B cell (primary cell): ENCODE results near the gene RGS10. TPM values are rescaled to one million over a fixed set of nuclear protein-coding genes. Genes with fewer than 3 reads are reported as not detected.
A peak's percentile ranks its signal among the peaks of the same experiment; 100 is the strongest.

Experiments used
- ATAC-seq: fragments of 200-7000 bp; cut with Tn5 transposase; one replicate; pipeline ENCODE4 v1.10.0; 2021; ENCODE audit warnings: low read depth, mild to moderate bottlenecking, moderate number of reproducible peaks, moderate library complexity
- CTCF ChIA-PET: fragments of 350-600 bp; sonication (Branson Sonifier 250); formaldehyde crosslinking; loops from one replicate; lab custom pipeline; 2021; ENCODE audit warnings: antibody characterized with exemption, inconsistent platforms; lab: Charles Lee
- POLR2A ChIA-PET: fragments of 350-600 bp; sonication (Branson Sonifier 250); formaldehyde crosslinking; loops from one replicate; lab custom pipeline; 2021; ENCODE audit warnings: antibody characterized with exemption; lab: Charles Lee
- DNase-seq: peaks from one replicate; pipeline ENCODE4 v3.0.0; 2013
- H2AFZ ChIP-seq: 2 replicates; pipeline ENCODE4 v1.6.1; 2012; ENCODE audit warnings: mild to moderate bottlenecking, low read depth, low read length; ENCODE audit not compliant: insufficient read depth, poor library complexity, severe bottlenecking
- H3K27ac ChIP-seq, 2 donors: 1 replicate in 1 of 2; 2 replicates in 1 of 2; pipeline ENCODE4 v1.5.1; 2012 to 2013; ENCODE audit warnings: low read length in 2 of 2, mild to moderate bottlenecking in 2 of 2, moderate library complexity in 1 of 2
- H3K27me3 ChIP-seq, 4 experiments: fragments of 200-600 bp in 1 of 4; sonication (generic) in 1 of 4; replicated peaks in 1 of 4; 1 replicate in 2 of 4; 2 replicates in 2 of 4; pipeline versions ENCODE4 v1.6.1 to v1.7.0; 2013 to 2016; ENCODE audit warnings: low read length in 3 of 4, mild to moderate bottlenecking in 2 of 4, mixed read lengths in 1 of 4, moderate library complexity in 1 of 4; ENCODE audit not compliant: insufficient read depth in 4 of 4, control insufficient read depth in 3 of 4; ENCODE audit errors: control extremely low read depth in 1 of 4
- H3K36me3 ChIP-seq, 2 experiments: replicated peaks in 1 of 2; 1 replicate in 1 of 2; 2 replicates in 1 of 2; pipeline versions ENCODE4 v1.6.1 to v1.7.1; 2013; ENCODE audit warnings: low read length in 1 of 2; ENCODE audit not compliant: insufficient read depth in 2 of 2, control insufficient read depth in 1 of 2; ENCODE audit errors: control extremely low read depth in 1 of 2, extremely low read depth in 1 of 2
- H3K4me1 ChIP-seq, 2 donors: fragments of 200-600 bp in 1 of 2; sonication (generic) in 1 of 2; 1 replicate in 1 of 2; 2 replicates in 1 of 2; pipeline versions ENCODE4 v1.5.1 to v1.6.1; 2013 to 2017; ENCODE audit warnings: low read length in 2 of 2; ENCODE audit not compliant: control insufficient read depth in 2 of 2, insufficient read depth in 2 of 2
- H3K4me2 ChIP-seq: replicated peaks from 2 replicates; pipeline ENCODE3; 2012; ENCODE audit warnings: mild to moderate bottlenecking, low read depth, low read length; ENCODE audit not compliant: poor library complexity, severe bottlenecking
- H3K4me3 ChIP-seq, 5 experiments: fragments of 200-600 bp in 1 of 5; sonication (generic) in 1 of 5; 1 replicate in 3 of 5; 2 replicates in 2 of 5; pipeline versions ENCODE4 v1.5.1 to v1.7.0; 2011 to 2016; ENCODE audit warnings: low read length in 4 of 5, mild to moderate bottlenecking in 4 of 5, low read depth in 2 of 5, control low read depth in 1 of 5, moderate library complexity in 1 of 5; ENCODE audit not compliant: insufficient read depth in 1 of 5; ENCODE audit errors: control extremely low read depth in 1 of 5, extremely low read depth in 1 of 5
- H3K79me2 ChIP-seq: fragments of 200-600 bp; sonication (generic); one replicate; pipeline ENCODE4 v1.6.0; 2016; ENCODE audit warnings: low read length; ENCODE audit not compliant: control insufficient read depth, insufficient read depth
- H3K9ac ChIP-seq: fragments of 200-600 bp; sonication (generic); 2 replicates; pipeline ENCODE4 v1.6.1; 2017; ENCODE audit warnings: mild to moderate bottlenecking, low read length, moderate library complexity
- H3K9me3 ChIP-seq, 3 donors: one replicate each; pipeline versions ENCODE4 v1.6.1 to v1.7.1; 2013; ENCODE audit warnings: low read length in 2 of 3; ENCODE audit not compliant: control insufficient read depth in 2 of 3, insufficient read depth in 1 of 3; ENCODE audit errors: control extremely low read depth in 1 of 3
- H4K20me1 ChIP-seq: 2 replicates; pipeline ENCODE4 v1.6.0; 2012; ENCODE audit warnings: mild to moderate bottlenecking, low read length; ENCODE audit not compliant: insufficient read depth, control insufficient read depth, poor library complexity, severe bottlenecking
- H3K27ac Mint-ChIP-seq: one replicate; pipeline ENCODE4 v1.8.0; 2021; ENCODE audit warnings: mixed read lengths
- H3K27me3 Mint-ChIP-seq: one replicate; pipeline ENCODE4 v1.8.0; 2021; ENCODE audit warnings: mixed read lengths
- H3K4me1 Mint-ChIP-seq: one replicate; pipeline ENCODE4 v1.8.0; 2021; ENCODE audit warnings: mixed read lengths
- H3K4me3 Mint-ChIP-seq: one replicate; pipeline ENCODE4 v1.8.0; 2021; ENCODE audit warnings: mixed read lengths
- H3K9me3 Mint-ChIP-seq: one replicate; pipeline ENCODE4 v1.8.0; 2022; ENCODE audit warnings: mixed read lengths; ENCODE audit not compliant: insufficient read depth
- CTCF ChIP-seq: fragments of 200-600 bp; IDR thresholded peaks from one replicate; pipeline ENCODE4 v1.8.0; 2022; ENCODE audit warnings: antibody characterized with exemption, mild to moderate bottlenecking
- EZH2 ChIP-seq: IDR thresholded peaks from 2 replicates; pipeline ENCODE4 v1.6.1; 2012; ENCODE audit warnings: borderline replicate concordance, low read depth, mild to moderate bottlenecking, moderate library complexity, low read length; ENCODE audit not compliant: insufficient read depth, poor library complexity, severe bottlenecking
- WGBS: methylation state at CpG from one replicate; pipeline ENCODE4 v1.1.5; 2013; ENCODE audit warnings: missing lambda C conversion rate; ENCODE audit not compliant: insufficient coverage; 5-methylcytosine and 5-hydroxymethylcytosine counted together
- intact Hi-C: fragments of 100-400 bp; cut with micrococcal nuclease; formaldehyde crosslinking; loops from one replicate; pipeline ENCODE4 v1.10.0; 2022
- polyA plus RNA-seq: library from polyadenylated mRNA; depleted of rRNA; stranded (reverse); fragments of >200 nt; gene quantifications from 2 replicates; pipeline ENCODE4 v1.2.3, GENCODE V29; 2012
- total RNA-seq, 2 donors: library from RNA; stranded (reverse); fragments of 120-200 nt in 1 of 2; gene quantifications; 1 replicate in 1 of 2; 2 replicates in 1 of 2; pipeline versions ENCODE4 v1.2.3 to v1.2.4, GENCODE V29; 2013 to 2022

RGS10 gene
- total and polyA plus RNA-seq, 2 donors (not counting 1 experiment from before 2014, with no cell fraction given) = 10.9 to 20.3 TPM

GRCh38 chr10:119515511-119516045 lies 26.9 kb downstream of the RGS10 start:
- H3K27ac Mint-ChIP-seq = peak overlapping the region; percentile 37
- CTCF ChIA-PET = interaction anchor here (0.6 to 1.4 kb wide), 2 partner anchors 8 to 412 kb away, joined by 3 read pairs; no protein-coding TSS in a partner anchor
- Histone ChIP-seq H3K9me3 (no peaks in the 10 kb centered on the region), H3K36me3 (peaks cover 0 to 3% of the 10 kb centered on the region in 2 experiments), H4K20me1 (no peaks in the 10 kb centered on the region), H3K79me2 (no peaks in the 10 kb centered on the region), H3K4me2 (no peak overlapping the region), H3K4me1 (peaks cover 31 to 38% of the 10 kb centered on the region in 2 donors), H2AFZ (no peak overlapping the region), H3K4me3 (no peak overlapping the region), H3K27ac (no peak overlapping the region), H3K27me3 (no peaks in the 10 kb centered on the region), H3K9ac (no peak overlapping the region)
- H3K4me1 Mint-ChIP-seq = peaks cover 34% of the 10 kb centered on the region
- H3K4me3 Mint-ChIP-seq = no peak overlapping the region
- intact Hi-C loops = loop anchor here (2.0 to 5.0 kb wide), 2 partner anchors 27 to 82 kb away; partner anchors contain the start of gene TIAL1
- no peak for ATAC-seq
- DNase-seq = no peak
- TF ChIP-seq CTCF = no peak
- TF ChIP-seq EZH2 = no peak
- POLR2A ChIA-PET = interaction anchor here (0.5 kb wide), 1 partner anchor 27 kb away, joined by 4 read pairs; no protein-coding TSS in a partner anchor
- no peaks in the 10 kb centered on the region for H3K27me3 Mint-ChIP-seq
- WGBS = 92% methylated on average over 10 of the region's 10 CpGs
- no peaks in the 10 kb centered on the region for H3K9me3 Mint-ChIP-seq

GRCh38 chr10:119514819-119515218 lies 27.7 kb downstream of the RGS10 start:
- Histone ChIP-seq H3K4me3 (no peak overlapping the region), H3K27me3 (no peaks in the 10 kb centered on the region), H3K4me1 (peaks cover 31 to 38% of the 10 kb centered on the region in 2 donors), H3K4me2 (no peak overlapping the region), H3K9me3 (no peaks in the 10 kb centered on the region), H3K79me2 (no peaks in the 10 kb centered on the region), H2AFZ (no peak overlapping the region), H3K9ac (no peak overlapping the region), H3K27ac (no peak overlapping the region), H4K20me1 (no peaks in the 10 kb centered on the region), H3K36me3 (peaks cover 0 to 3% of the 10 kb centered on the region in 2 experiments)
- ChIA-PET CTCF (interaction anchor here (1.4 kb wide), 1 partner anchor 9 kb away, joined by 3 read pairs; no protein-coding TSS in a partner anchor), POLR2A (no interaction called here)
- TF ChIP-seq EZH2 = no peak
- no peak for TF ChIP-seq CTCF
- no peaks in the 10 kb centered on the region for H3K9me3 Mint-ChIP-seq
- H3K4me1 Mint-ChIP-seq = peaks cover 33% of the 10 kb centered on the region
- no peak overlapping the region for H3K4me3 Mint-ChIP-seq
- H3K27me3 Mint-ChIP-seq = no peaks in the 10 kb centered on the region
- intact Hi-C loops = loop anchor here (5.0 kb wide), 1 partner anchor 82 kb away; the partner anchor contains the start of gene TIAL1
- no peak overlapping the region for H3K27ac Mint-ChIP-seq
- WGBS = 100% methylated on average over 3 of the region's 6 CpGs
- ATAC-seq (no peak), DNase-seq (no peak)
